SK-N-SH (cell line): ENCODE data around the gene TNRC6A. TPM values are rescaled to one million over a fixed set of nuclear protein-coding genes. Genes with fewer than 3 reads are reported as not detected.
A peak's percentile ranks its signal among the peaks of the same experiment; 100 is the strongest.

ENCODE experiments used
- CTCF ChIA-PET: fragments of 300-600, 350-600 bp; formaldehyde crosslinking; extraction: SDS; loops from one replicate; lab custom pipeline; 2021; lab: Yijun Ruan, JAX
- POLR2A ChIA-PET: fragments of 350-600 bp; sonication (Branson Sonifier 250); formaldehyde crosslinking; extraction: SDS; loops from one replicate; lab custom pipeline; 2020; ENCODE audit warnings: antibody characterized with exemption, inconsistent platforms; lab: Yijun Ruan, JAX
- DNase-seq: peaks from one replicate; pipeline ENCODE4 v3.0.0; 2012
- H2AFZ ChIP-seq: fragments of 200-600 bp; sonication (generic); 2 replicates; pipeline ENCODE4 v1.8.1; 2016; ENCODE audit warnings: antibody characterized with exemption, mild to moderate bottlenecking, low read depth
- H3F3A ChIP-seq: fragments of 200-600 bp; sonication (generic); replicated peaks from 2 replicates; pipeline ENCODE3; 2016; ENCODE audit warnings: antibody characterized with exemption, mild to moderate bottlenecking; ENCODE audit not compliant: insufficient read depth
- H3K27ac ChIP-seq, 2 experiments: fragments of 200-500 bp in 1 of 2; fragments of 200-600 bp in 1 of 2; sonication (Bioruptor generic) in 1 of 2; sonication (generic), shearing (Covaris generic) in 1 of 2; 2 replicates each; pipeline versions ENCODE4 v1.5.1 to v1.6.1; 2014 to 2016; ENCODE audit warnings: low read depth in 2 of 2, inconsistent platforms in 1 of 2, low read length in 1 of 2, mild to moderate bottlenecking in 1 of 2, mixed read lengths in 1 of 2
- H3K27me3 ChIP-seq: fragments of 200-600 bp; sonication (generic), shearing (Covaris generic); 2 replicates; pipeline ENCODE4 v1.6.1; 2016; ENCODE audit warnings: mixed run types; ENCODE audit not compliant: insufficient read depth
- H3K36me3 ChIP-seq, 2 experiments: fragments of 200-500 bp in 1 of 2; fragments of 200-600 bp in 1 of 2; sonication (Bioruptor generic) in 1 of 2; sonication (generic) in 1 of 2; replicated peaks in 1 of 2; 2 replicates each; pipeline versions ENCODE3 to v1.5.1; 2014 to 2016; ENCODE audit warnings: low read length in 1 of 2, mild to moderate bottlenecking in 1 of 2; ENCODE audit not compliant: insufficient read depth in 2 of 2, control insufficient read depth in 1 of 2
- H3K4me1 ChIP-seq, 2 experiments: fragments of 200-500 bp in 1 of 2; fragments of 200-600 bp in 1 of 2; sonication (Bioruptor generic) in 1 of 2; sonication (generic), shearing (Covaris generic) in 1 of 2; 2 replicates each; pipeline versions ENCODE4 v1.5.1 to v1.6.1; 2014 to 2016; ENCODE audit warnings: low read depth in 1 of 2, low read length in 1 of 2, mixed run types in 1 of 2; ENCODE audit not compliant: insufficient read depth in 2 of 2, control insufficient read depth in 1 of 2
- H3K4me2 ChIP-seq: fragments of 200-600 bp; sonication (generic), shearing (Covaris generic); 2 replicates; pipeline ENCODE4 v1.6.1; 2017; ENCODE audit warnings: mixed run types
- H3K4me3 ChIP-seq, 2 experiments: fragments of 200-500 bp in 1 of 2; fragments of 200-600 bp in 1 of 2; sonication (Bioruptor generic) in 1 of 2; sonication (generic), shearing (Covaris generic) in 1 of 2; 2 replicates each; pipeline versions ENCODE4 v1.5.1 to v1.8.1; 2014 to 2016; ENCODE audit warnings: low read depth in 2 of 2, inconsistent platforms in 1 of 2, low read length in 1 of 2, mild to moderate bottlenecking in 1 of 2, mixed read lengths in 1 of 2, moderate library complexity in 1 of 2
- H3K79me2 ChIP-seq: fragments of 200-600 bp; sonication (generic); 2 replicates; pipeline ENCODE4 v1.8.1; 2017; ENCODE audit warnings: mild to moderate bottlenecking; ENCODE audit not compliant: insufficient read depth
- H3K9ac ChIP-seq: fragments of 200-600 bp; sonication (generic); 2 replicates; pipeline ENCODE4 v1.6.1; 2017; ENCODE audit warnings: mixed run types
- H3K9me2 ChIP-seq: fragments of 200-600 bp; sonication (generic); 2 replicates; pipeline ENCODE4 v1.6.1; 2017; ENCODE audit warnings: mixed run types
- H3K9me3 ChIP-seq: fragments of 200-600 bp; sonication (generic); 2 replicates; pipeline ENCODE4 v1.6.1; 2017; ENCODE audit warnings: mixed run types, mild to moderate bottlenecking, moderate library complexity
- H4K20me1 ChIP-seq: fragments of 200-600 bp; sonication (generic); 2 replicates; pipeline ENCODE4 v1.6.1; 2017; ENCODE audit warnings: mild to moderate bottlenecking, mixed run types; ENCODE audit not compliant: insufficient read depth
- GATA2 ChIP-seq: sonication (generic); formaldehyde crosslinking; IDR thresholded peaks from 2 replicates; pipeline ENCODE4 v1.5.0; 2020; ENCODE audit warnings: mild to moderate bottlenecking, missing genetic modification reagents
- RCOR1 ChIP-seq: fragments of 150-350 bp; IDR thresholded peaks from 2 replicates; pipeline ENCODE4 v1.6.1; 2017; ENCODE audit warnings: antibody characterized with exemption, low read length
- RFX5 ChIP-seq: IDR thresholded peaks from 2 replicates; pipeline ENCODE4 v1.6.1; 2012; ENCODE audit warnings: mild to moderate bottlenecking, improper control_type of control experiment, low read length
- SIN3A ChIP-seq: IDR thresholded peaks from 2 replicates; pipeline ENCODE4 v1.6.1; 2012; ENCODE audit warnings: low read depth, mild to moderate bottlenecking, low read length, moderate library complexity, borderline replicate concordance
- WGBS: methylation state at CpG from one replicate; pipeline ENCODE4 v1.1.6; 2017; ENCODE audit warnings: low lambda C conversion rate; 5-methylcytosine and 5-hydroxymethylcytosine counted together
- polyA plus RNA-seq, 3 experiments: library from polyadenylated mRNA; depleted of rRNA; stranded (reverse); fragments of >200 nt; gene quantifications; 2 replicates each; pipeline ENCODE4 v1.2.3, GENCODE V29; 2012
- TF ChIP-seq, protein P1 (sequence below): IDR thresholded peaks from 2 replicates; pipeline ENCODE4 v1.6.1; 2012; ENCODE audit warnings: mild to moderate bottlenecking, low read depth, low read length, moderate library complexity
- TF ChIP-seq, protein P2 (sequence below): IDR thresholded peaks from 2 replicates; pipeline ENCODE4 v1.4.0; 2012; ENCODE audit warnings: low read depth, borderline replicate concordance

Gene TNRC6A
- polyA plus RNA-seq, 1 of the 3 experiments (the other 2 are of a cell fraction), result 32.5 TPM

DNA sequence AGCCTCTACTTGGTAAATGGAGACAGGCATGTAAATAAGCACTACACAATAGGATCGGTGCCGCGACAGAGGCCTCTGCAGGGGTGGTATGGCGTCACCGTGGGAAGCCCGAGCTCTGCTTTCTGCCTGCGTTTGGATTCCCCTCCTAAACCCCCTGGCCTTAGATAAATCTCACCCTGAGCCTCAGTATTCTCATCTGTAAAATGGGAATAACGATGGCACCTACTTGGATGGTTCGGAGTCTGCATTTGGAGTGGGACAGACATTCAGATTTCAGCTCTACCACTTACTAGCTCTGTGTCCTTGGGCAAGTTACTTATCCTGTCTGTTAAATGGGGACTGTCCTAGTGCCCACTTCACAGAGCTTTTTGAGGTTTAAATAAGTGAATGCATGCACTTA lies 42.8 kb upstream of the TNRC6A start:
- 0 out of 2 replicates have a peak overlapping the region, but pooled peaks have one; percentile 49 for H3K4me2 ChIP-seq
- ChIA-PET CTCF (interaction anchor here (1.7 to 5.6 kb wide), 3 partner anchors 10 to 170 kb away, joined by 8 to 40 read pairs (median 13); no protein-coding TSS in a partner anchor), POLR2A (no interaction called here)
- no peaks in the 10 kb centered on the region for H3K36me3 ChIP-seq
- H2AFZ ChIP-seq, result peak overlapping the region; percentile 74; the same call in 1 of the 2 replicates
- H4K20me1 ChIP-seq, result no peaks in the 10 kb centered on the region
- TF ChIP-seq, protein P1, sequence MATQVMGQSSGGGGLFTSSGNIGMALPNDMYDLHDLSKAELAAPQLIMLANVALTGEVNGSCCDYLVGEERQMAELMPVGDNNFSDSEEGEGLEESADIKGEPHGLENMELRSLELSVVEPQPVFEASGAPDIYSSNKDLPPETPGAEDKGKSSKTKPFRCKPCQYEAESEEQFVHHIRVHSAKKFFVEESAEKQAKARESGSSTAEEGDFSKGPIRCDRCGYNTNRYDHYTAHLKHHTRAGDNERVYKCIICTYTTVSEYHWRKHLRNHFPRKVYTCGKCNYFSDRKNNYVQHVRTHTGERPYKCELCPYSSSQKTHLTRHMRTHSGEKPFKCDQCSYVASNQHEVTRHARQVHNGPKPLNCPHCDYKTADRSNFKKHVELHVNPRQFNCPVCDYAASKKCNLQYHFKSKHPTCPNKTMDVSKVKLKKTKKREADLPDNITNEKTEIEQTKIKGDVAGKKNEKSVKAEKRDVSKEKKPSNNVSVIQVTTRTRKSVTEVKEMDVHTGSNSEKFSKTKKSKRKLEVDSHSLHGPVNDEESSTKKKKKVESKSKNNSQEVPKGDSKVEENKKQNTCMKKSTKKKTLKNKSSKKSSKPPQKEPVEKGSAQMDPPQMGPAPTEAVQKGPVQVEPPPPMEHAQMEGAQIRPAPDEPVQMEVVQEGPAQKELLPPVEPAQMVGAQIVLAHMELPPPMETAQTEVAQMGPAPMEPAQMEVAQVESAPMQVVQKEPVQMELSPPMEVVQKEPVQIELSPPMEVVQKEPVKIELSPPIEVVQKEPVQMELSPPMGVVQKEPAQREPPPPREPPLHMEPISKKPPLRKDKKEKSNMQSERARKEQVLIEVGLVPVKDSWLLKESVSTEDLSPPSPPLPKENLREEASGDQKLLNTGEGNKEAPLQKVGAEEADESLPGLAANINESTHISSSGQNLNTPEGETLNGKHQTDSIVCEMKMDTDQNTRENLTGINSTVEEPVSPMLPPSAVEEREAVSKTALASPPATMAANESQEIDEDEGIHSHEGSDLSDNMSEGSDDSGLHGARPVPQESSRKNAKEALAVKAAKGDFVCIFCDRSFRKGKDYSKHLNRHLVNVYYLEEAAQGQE, result no peak
- TF ChIP-seq RFX5, result no peak
- TF ChIP-seq SIN3A, result no peak
- no peak for TF ChIP-seq GATA2 (CRISPR knock-in tag)
- TF ChIP-seq RCOR1, result 0 out of 2 replicates have a peak, but pooled peaks have one; percentile 10
- peaks cover 10 to 20% of the 10 kb centered on the region in 2 experiments for H3K4me1 ChIP-seq
- 96% methylated on average over 9 of the region's 9 CpGs for WGBS
- H3K9ac ChIP-seq, result peak overlapping the region; percentile 29; the same call in 1 of the 2 replicates
- H3F3A ChIP-seq, result no peaks in the 10 kb centered on the region
- H3K9me3 ChIP-seq, result no peaks in the 10 kb centered on the region
- H3K4me3 ChIP-seq, result no peak overlapping the region
- H3K79me2 ChIP-seq, result no peaks in the 10 kb centered on the region
- H3K27ac ChIP-seq, result peak overlapping the region; percentile 63 to 91
- no peaks in the 10 kb centered on the region for H3K9me2 ChIP-seq
- no peak for DNase-seq
- no peaks in the 10 kb centered on the region for H3K27me3 ChIP-seq

DNA sequence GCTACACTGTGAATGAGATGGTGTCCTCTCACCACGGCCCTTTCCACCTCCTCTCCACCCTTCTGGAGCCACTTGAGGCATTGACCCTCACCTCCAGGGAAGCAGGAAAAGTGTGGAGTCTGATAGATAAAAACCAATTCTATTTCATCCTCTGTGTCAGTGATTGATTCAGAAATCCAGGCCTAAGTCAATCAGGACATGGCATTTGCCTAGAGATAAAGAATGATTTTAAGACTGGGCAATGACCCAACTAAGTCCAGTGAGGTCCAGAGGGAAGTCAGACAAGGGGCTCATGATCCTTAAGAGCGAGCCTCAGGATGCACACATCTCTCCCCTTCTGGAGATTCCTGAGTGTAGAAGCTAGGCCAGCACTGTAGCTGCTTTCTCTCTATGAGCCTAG lies 41.1 kb upstream of the TNRC6A start:
- Histone ChIP-seq H3K9ac (no peak overlapping the region), H2AFZ (no peak overlapping the region), H3K27ac (no peak overlapping the region), H3K9me3 (no peaks in the 10 kb centered on the region)
- 95% methylated on average over 2 of the region's 2 CpGs for WGBS
- ChIA-PET POLR2A (interaction anchor here (0.7 kb wide), 1 partner anchor 272 kb away, joined by 3 read pairs; no protein-coding TSS in a partner anchor), CTCF (interaction anchor here (0.7 to 5.6 kb wide), 15 partner anchors 8 to 184 kb away, joined by 3 to 40 read pairs (median 4); no protein-coding TSS in a partner anchor)
- TF ChIP-seq, protein P2, sequence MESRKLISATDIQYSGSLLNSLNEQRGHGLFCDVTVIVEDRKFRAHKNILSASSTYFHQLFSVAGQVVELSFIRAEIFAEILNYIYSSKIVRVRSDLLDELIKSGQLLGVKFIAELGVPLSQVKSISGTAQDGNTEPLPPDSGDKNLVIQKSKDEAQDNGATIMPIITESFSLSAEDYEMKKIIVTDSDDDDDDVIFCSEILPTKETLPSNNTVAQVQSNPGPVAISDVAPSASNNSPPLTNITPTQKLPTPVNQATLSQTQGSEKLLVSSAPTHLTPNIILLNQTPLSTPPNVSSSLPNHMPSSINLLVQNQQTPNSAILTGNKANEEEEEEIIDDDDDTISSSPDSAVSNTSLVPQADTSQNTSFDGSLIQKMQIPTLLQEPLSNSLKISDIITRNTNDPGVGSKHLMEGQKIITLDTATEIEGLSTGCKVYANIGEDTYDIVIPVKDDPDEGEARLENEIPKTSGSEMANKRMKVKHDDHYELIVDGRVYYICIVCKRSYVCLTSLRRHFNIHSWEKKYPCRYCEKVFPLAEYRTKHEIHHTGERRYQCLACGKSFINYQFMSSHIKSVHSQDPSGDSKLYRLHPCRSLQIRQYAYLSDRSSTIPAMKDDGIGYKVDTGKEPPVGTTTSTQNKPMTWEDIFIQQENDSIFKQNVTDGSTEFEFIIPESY, result no peak
- TF ChIP-seq, all 33 proteins: peak for 0
- no peaks in the 10 kb centered on the region for H3K9me2 ChIP-seq
- no peaks in the 10 kb centered on the region for H4K20me1 ChIP-seq
- peaks cover 10 to 20% of the 10 kb centered on the region in 2 experiments for H3K4me1 ChIP-seq
- H3K4me3 ChIP-seq, result no peak overlapping the region
- H3K27me3 ChIP-seq, result no peaks in the 10 kb centered on the region
- no peak overlapping the region for H3K4me2 ChIP-seq
- no peak for DNase-seq
- no peaks in the 10 kb centered on the region for H3F3A ChIP-seq
- H3K79me2 ChIP-seq, result no peaks in the 10 kb centered on the region
- H3K36me3 ChIP-seq, result no peaks in the 10 kb centered on the region
